Activated CD8-positive, alpha-beta memory T cell treated with anti-CD3 and anti-CD28 coated beads for 1 hour (primary cell): Measurements from ENCODE around the gene WDR38.
A peak's percentile ranks its signal among the peaks of the same experiment; 100 is the strongest.

Experiments
- DNase-seq, 2 donors: peaks; one replicate each; pipeline ENCODE4 v3.0.0-alpha.2; 2020; ENCODE audit warnings: low read depth in 1 of 2; ENCODE audit errors: extremely low read depth in 1 of 2

The WDR38 gene

DNA sequence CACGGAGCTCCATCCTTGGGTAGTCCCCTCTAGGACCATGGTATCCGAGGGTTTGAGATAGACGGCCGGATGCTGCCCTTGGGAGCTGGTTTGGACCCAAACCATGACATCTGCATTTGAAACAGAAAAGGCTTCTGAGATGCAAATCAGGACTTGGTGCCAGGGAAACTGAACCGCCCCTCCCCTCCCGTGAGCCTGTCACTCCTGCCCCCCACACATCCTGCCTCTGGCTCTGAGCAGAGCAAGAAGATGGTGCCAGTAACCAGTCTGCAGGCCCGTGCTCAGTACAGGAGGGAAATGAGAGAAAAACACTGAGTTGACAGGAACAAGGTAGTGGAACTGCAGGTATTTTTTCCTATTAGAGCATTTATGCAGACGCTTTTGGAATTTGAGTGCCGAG, 27.2 kb downstream of the WDR38 start:
- DNase-seq = no peak

DNA sequence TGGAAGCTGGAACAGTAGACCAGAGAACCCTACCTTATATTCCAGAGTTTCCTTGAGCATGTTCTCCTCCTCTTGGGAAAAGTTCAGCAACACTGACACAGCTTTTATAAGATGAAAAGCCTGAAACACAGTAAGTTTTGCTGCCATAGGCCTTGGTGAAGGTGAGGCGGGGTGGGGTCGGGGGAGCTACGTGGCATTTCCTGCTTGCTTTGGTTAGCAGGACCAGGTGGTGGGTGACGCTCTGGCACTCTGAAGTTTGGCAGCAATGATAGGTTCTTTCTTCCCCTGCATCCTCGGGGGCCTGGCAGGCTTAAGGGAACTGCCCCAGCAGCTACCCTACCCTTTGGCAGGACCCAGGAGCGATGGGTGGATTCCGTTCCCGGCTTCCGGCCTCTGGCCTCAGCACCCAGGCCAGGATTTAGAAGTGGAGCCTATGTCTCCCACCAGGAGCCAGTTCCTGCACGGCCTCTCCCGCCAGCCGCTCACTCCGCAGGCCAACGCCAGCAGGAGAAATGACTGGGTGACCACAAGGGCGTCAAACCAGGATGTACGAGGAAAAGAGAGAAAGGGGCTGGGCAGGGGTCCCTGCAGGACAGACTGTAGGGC, 28.0 kb downstream of the WDR38 start:
- DNase-seq = no peak

DNA sequence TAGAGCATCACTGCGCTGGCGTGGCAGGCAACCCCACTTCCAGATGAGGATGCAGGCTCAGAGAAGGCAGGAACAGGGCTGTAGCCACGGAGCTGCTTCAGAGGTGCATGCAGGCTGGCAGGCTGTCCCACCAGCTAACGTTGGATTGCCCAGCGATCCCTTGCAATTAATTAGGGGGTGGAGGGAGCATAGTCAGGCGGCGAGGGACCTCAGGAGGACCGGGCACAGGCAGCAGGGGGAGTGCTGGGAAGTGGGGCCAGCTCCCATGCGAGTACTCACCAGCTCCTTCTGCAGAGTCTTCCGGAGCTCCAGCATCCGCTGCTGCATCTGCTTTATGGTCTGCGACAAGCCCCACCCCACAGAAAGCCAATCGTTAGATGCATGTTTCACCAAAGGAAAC, 29.0 kb downstream of the WDR38 start:
- DNase-seq = no peak

DNA sequence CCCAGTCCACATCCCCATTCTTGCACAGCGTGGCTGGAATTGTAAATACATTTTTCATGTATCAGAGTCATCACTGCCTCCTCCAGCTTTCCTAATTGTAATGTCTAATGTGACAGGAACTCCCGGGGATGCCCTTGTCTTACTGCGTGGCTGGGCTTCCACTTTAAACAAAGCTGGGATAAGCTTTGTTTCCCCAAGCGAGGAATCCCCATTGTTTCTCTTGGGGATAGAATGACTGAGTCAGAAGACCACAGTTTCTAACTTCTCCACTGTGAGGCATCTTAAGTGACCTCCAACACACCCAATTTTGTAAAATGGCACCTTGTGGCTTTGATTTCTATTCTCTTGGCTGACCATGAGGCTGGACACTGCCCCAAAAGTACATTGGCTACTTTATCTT, 31.1 kb downstream of the WDR38 start:
- no peak for DNase-seq

DNA sequence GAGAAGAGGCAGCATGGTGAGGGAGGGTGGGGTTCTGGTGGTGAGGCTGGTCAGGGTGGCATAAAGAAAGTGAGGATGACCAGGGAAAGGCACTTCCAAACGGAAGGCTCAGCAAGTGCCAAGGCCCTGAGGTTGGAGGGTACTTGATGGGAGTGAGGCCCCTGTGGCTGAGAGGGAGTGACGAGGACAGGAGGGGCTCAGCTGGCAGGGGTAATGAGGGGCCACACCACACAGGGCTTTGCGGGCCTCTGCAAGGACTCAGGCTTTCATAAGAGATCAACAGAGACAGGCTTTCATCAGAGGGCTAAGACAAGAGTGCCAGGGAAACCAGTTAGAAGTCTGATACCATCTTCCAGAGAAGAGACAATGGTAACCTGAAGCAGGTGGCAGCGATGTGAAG, 32.3 kb downstream of the WDR38 start:
- DNase-seq = no peak

DNA sequence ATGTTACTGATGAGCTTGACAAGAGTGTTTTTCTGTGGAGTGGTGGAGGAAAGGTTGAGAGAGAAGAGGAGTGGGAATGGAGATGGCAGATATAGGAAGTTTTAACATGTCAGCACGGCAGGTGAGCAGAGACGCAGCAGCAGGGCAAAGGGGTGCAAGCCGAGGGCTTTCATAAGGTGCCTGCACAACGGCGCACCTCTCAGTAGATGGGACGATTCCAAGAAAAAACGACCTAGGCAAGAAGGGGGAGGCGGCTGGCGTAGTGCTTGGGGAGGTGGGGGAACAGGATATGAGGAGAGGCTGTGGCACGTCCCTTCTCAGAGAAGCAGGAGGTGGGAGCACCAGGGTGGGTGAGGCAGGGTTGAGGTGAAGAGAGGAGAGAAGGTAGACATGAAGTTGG, 33.2 kb downstream of the WDR38 start:
- no peak for DNase-seq

DNA sequence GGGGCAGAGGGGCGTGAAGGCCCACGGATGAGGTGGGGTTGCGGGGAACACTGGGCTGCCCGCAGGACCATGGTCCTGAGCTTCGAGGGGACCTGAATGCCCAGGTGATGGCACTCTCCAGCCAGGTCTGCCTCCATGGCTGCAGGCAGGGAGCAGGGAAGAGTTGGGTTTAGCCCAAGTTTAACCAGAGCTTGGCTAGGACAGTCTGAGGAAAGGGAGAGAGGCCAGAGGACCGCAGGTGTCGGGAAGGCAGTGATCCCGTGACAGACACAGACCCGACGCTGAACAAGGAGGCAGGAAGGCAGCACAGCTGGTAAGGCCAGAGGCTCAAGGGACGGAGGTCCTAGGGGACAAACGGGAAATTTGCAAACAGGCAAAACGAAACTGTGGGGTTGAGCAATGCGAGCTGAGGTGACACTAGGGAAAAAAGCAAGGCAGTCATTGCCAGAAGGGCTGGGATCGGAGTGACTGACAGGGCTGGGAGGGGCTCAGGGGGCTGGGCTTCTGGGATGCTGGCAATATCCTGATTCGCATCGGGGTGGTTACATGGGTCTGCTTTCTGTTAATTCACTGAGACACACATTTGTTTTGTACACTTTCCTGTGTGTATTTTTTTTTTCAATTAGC, 33.7 kb downstream of the WDR38 start:
- DNase-seq = no peak

DNA sequence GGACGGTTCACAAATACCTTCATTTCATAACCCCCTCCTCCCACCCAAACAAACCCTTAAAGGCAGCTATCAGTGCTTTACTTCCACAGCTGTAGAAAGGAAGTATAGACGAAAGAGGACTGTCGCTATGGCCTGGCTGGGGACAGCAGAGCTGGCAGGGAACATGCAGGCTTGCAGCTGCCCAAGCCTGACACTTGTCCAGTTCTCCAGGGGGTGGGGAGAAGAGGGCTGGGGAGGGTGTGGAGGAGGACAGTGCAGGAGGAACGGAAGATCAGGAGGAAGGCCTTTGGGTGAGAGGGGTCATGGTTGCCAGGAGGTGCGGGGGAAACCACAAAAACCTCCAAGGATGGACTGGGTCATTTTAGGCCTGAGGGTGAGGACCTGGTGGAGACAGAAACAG, 34.6 kb downstream of the WDR38 start:
- DNase-seq = no peak

DNA sequence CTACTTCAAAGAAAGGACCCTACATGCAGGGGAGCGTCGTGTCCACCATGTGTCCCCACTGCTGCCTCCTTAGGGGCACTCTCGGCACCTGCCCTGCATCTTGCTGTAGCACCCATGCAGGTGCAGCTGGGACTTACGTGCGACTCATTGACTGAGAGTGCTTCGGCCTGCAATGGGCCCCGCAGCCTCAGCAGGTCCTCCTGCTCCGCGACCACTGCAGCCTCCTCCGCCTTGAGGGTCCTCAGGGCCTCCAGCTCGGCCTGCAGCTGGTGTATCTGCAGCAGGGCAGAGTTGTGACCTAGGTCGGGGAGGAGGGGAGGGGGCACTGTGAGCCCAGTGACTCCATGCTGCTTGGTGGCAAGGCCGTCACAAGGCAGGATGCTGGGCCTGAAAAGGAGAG, 35.7 kb downstream of the WDR38 start:
- DNase-seq = no peak

DNA sequence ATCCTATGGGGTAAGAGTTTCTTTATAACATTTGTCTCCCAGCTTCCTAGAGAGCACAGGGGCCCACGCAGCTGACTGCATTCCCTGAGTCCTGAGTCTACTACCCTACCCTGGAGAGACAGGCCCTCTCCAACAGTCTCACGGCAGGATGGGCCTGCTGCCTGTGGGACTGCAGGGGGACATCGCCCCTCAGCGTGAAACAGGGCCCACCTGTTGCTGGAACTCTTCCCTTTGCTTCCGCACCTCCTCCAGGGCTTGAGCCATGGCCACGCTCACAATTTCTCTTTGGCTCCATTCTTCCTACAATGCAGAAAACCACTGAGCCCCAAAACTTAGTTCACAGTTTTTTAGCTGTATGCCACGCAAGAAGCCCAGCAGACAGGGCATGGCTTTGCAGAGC, 36.9 kb downstream of the WDR38 start:
- no peak for DNase-seq

DNA sequence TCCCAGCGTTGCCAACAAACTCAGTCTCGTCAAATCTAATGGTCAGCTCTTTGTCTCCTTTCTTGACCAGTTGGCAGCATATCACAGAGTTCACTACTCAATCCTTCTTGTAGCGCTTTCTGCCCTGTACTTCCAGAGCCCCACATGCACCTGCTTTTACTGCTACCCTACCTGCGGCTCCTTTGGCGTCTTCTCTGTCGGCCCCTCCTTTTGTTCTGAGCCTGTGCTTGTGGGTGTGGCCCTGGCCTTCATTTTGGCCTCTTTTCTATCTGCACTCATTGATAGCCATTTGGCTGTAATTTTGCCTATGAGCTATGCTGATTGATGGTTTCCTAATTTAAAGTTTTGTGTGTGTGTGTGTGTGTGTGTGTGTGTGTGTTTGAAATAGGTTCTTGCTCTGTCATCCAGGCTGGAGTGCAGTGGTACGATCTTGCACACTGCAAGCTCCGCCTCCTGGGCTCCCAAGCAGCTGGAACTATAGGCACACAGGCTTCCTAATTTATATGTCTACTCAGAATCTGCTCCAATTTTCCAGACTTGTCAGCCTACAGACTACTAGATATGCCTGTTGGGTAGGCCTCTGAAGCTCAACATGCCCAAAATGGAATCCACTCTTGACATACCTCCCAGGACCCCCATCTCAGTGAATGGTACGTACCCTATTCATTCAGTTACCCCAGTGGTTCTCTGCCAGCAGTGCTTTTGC, 40.9 kb downstream of the WDR38 start:
- no peak for DNase-seq

DNA sequence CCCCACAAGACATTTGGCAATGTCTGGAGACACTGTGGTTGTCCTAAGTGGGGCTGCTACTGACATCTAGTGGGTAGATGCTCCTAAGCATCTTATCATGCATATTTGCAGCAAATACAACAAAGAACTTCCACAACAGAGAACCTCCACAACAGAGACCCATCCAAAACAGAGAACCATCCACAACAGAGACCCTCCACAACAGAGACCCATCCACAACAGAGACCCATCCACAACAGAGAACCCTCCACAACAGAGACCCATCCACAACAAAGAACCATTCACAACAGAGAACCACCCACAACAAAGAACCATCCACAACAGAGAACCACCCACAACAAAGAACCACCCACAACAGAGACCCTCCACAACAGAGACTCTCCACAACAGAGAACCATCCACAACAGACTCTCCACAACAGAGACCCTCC, 41.5 kb downstream of the WDR38 start:
- DNase-seq = peak in 1 of 2 donors; percentile 14

DNA sequence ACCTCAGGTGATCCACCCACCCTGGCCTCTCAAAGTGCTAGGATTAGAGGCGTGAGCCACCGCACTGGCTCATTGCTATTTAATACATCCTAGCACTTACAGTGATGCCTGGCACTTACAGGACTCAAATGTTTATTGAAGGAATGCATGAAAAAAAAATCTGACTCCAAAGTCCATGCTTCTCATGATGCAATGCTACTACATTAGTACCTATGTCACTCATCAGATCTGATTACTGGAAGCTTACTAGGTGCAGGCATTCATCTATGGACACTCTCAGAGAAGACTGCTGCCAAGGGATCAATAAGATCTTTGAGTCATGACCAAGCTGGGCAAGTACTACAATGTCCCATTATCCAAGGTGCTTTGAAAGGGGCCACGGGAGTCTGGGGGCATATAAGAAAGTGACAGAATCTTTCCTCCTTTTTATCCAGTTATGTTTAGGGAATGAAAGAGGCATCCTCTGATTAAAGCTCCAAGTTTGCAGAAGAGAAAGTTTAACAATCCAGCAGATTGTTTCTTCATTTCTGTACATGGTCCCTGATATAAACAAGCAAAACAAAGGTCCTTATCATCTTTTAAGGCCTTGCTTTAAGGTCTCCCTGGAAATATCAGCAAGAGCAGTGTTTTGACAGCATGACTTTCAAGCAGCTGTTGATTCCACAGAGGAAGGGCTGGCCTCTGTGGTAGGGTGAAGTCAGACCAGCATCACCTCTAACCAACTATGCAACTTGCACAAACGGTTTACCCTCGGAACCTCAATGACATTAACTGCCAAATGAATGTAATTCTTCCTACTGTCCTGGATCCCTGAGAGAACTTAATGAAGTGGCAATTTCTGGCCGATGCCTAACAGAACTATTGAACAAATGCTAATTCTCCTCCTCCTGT, 44.6 kb downstream of the WDR38 start:
- no peak for DNase-seq

DNA sequence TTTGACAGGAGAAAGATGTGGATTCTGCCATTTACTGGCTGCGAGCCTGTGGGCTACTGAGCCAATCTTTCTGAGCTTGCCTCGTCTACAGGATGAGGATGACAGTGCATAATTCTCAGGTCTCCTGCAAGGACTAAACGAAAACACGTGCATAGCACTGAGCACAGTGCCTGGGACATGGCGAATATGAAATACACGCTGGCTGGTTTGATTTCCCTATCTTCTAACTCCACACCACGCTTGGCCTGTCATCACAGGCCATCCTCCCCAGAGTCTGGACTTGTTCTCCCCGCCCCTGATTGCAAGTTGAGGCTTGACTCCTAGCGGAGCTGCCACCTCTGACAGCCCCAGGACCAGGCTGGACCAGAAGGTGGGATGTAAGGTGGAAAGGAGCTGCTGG, 46.6 kb downstream of the WDR38 start:
- no peak for DNase-seq

DNA sequence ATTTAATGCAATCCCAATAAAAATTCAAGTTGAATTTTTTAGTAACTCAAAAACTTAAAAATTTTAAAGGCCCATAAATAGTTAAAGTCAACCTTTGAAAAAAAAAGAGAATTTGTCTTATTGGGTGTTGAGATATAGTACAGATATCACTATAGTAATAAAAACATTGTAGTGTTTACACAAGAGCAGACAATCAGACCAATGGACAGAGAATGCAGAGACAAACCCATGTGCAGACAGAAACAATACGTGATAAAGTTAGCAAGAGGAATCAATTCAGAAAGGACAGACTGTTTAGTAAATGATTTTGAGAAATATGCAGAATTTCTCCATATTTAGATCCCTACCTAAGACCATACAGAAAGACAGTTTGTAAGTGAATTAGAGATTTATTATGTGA, 53.7 kb downstream of the WDR38 start:
- DNase-seq = no peak
